SK-N-MC (cell line): ENCODE measurements around the gene BMP2K.
A peak's percentile ranks its signal among the peaks of the same experiment; 100 is the strongest.

Source experiments
- DNase-seq: peaks from one replicate; pipeline ENCODE4 v3.0.0-alpha.2; 2011; ENCODE audit warnings: low read depth, low spot score
- H3K27ac ChIP-seq: fragments of 200-600 bp; sonication (generic); 2 replicates; pipeline ENCODE4 v1.5.1; 2016; ENCODE audit warnings: mixed run types
- H3K36me3 ChIP-seq: fragments of 200-600 bp; sonication (generic); 2 replicates; pipeline ENCODE4 v1.6.1; 2017; ENCODE audit warnings: antibody characterized with exemption, low read length, mixed read lengths; ENCODE audit not compliant: insufficient read depth
- H3K4me3 ChIP-seq: fragments of 200-600 bp; sonication (generic); 2 replicates; pipeline ENCODE4 v1.5.1; 2016
- H3K9ac ChIP-seq: fragments of 200-600 bp; sonication (generic); 2 replicates; pipeline ENCODE4 v1.8.0; 2017; ENCODE audit warnings: mixed run types, mixed read lengths; ENCODE audit not compliant: insufficient read length
- H3K9me3 ChIP-seq: fragments of 200-600 bp; sonication (generic); 2 replicates; pipeline ENCODE4 v1.6.1; 2017; ENCODE audit warnings: low read depth, mild to moderate bottlenecking, antibody characterized with exemption, low read length, moderate library complexity, mixed read lengths
- EZH2 ChIP-seq: fragments of 200-600 bp; sonication (generic); IDR thresholded peaks from one replicate; pipeline ENCODE4 v1.6.1; 2017; ENCODE audit warnings: antibody characterized with exemption
- FOXP2 ChIP-seq: optimal IDR thresholded peaks from 2 replicates; pipeline ENCODE3; 2011; ENCODE audit warnings: mild to moderate bottlenecking, moderate library complexity; ENCODE audit not compliant: insufficient read depth; ENCODE audit errors: extremely low read length, control extremely low read depth
- POLR2AphosphoS5 ChIP-seq: IDR thresholded peaks from 2 replicates; pipeline ENCODE4 v1.6.1; 2012; ENCODE audit warnings: mild to moderate bottlenecking, low read depth, low read length, borderline replicate concordance

The BMP2K gene

DNA sequence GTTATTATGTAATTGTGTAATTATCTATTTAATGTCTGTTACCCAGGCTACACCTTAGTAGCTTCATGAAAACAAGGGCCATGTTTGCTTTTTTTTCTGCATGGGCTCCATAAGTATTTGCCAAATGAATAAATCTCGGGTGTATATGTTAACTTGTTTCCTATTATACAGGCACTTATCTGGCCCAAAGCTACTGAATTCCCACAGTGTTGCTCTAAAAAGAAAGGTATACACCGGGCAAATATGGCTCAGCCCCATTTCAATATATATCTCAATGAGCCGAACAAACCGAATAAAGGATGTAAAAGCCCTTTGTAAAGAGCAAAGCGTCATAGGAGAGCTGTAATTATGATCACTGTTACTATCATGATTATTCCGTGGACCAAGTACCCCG lies 162.3 kb downstream of the BMP2K start:
- no peaks in the 10 kb centered on the region for H3K9me3 ChIP-seq
- H3K36me3 ChIP-seq, result peaks cover 5% of the 10 kb centered on the region; the same call in 1 of the 2 replicates
- no peak for TF ChIP-seq EZH2
- TF ChIP-seq FOXP2, result no peak
- TF ChIP-seq POLR2AphosphoS5, result no peak
- H3K27ac ChIP-seq, result no peak overlapping the region
- DNase-seq, result no peak
- peak overlapping the region; percentile 80 for H3K9ac ChIP-seq
- peak overlapping the region; percentile 95 for H3K4me3 ChIP-seq

DNA sequence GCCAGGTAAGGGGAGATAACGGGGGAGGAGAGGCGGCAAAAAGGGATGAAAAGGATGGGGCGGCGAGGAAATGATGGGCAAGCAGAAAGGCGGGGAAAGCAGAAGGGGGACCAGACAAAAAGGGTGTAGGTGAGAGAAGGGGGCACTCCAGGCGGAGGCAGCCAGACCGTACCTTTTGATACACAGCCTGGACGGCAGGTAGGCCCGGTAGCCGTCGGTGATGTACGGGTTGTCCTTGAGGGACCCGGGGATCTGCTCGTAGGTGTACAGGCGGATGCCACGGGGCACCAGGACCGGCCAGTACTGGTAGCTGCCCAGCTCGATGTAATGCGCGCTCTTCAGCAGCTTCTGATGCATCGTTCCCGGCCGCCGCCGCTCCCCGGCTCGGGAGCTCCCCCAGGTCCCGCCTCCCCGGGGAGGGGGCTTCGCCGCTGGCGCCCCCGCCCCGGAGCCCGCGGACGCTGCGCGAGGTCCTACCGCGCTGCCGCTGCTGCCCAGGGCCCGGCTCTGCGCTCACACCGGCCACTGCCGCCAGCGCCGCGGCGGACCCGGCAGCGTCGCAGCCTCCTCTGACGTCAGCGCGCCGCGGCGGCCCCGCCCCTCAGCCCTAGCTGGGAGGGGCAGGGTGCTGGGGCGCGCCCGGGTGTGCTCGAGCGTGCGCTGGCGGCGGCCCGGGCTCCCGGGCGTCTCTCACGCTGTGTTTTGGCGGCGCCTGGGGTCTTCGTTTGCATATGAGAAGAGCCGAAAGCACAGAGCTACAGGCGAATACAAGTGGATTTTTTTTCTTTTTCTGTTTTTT lies 162.9 kb downstream of the BMP2K start, which contains the start of gene PAQR3:
TSS of gene PAQR3 (minus strand) at position 571 of the 799 bp plus-strand sequence. CDS start at position 357, 214 bp downstream.
- DNase-seq, result peak; percentile 52
- H3K4me3 ChIP-seq, result peak within 1 kb of the TSS; percentile 95
- H3K36me3 ChIP-seq, result peaks cover 5% of the 10 kb centered on the region; the same call in 1 of the 2 replicates
- H3K9ac ChIP-seq, result peak within 1 kb of the TSS; percentile 80
- no peaks in the 10 kb centered on the region for H3K9me3 ChIP-seq
- TF ChIP-seq FOXP2 (no peak), POLR2AphosphoS5 (peak; percentile 33; the same call in 1 of the 2 replicates)
- peak within 1 kb of the TSS; percentile 95 for H3K27ac ChIP-seq

DNA sequence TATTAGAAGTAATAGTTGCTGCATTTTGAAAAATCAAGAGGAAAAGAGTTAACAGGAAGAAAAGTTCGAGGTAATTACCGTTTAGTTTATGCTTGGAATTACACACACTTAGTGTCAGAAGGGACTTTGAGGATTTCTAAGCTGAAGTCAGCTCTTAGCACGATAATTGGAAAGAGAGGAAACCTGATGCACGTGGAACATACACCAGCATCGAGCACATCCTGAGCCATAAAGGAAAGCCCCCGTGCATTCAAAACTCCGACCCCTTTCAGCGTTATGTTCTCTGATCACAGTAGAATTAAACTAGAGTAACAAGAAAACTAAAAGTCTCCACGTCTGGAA lies 163.5 kb downstream of the BMP2K start:
- TF ChIP-seq FOXP2 (no peak), POLR2AphosphoS5 (no peak; the same call in 1 of the 2 replicates)
- DNase-seq, result no peak
- H3K4me3 ChIP-seq, result peak overlapping the region; percentile 95
- H3K36me3 ChIP-seq, result 0 out of 2 replicates have a peak, but pooled peaks cover under 1% of the 10 kb centered on the region
- no peaks in the 10 kb centered on the region for H3K9me3 ChIP-seq
- H3K27ac ChIP-seq, result peak overlapping the region; percentile 95
- H3K9ac ChIP-seq, result peak overlapping the region; percentile 79

DNA sequence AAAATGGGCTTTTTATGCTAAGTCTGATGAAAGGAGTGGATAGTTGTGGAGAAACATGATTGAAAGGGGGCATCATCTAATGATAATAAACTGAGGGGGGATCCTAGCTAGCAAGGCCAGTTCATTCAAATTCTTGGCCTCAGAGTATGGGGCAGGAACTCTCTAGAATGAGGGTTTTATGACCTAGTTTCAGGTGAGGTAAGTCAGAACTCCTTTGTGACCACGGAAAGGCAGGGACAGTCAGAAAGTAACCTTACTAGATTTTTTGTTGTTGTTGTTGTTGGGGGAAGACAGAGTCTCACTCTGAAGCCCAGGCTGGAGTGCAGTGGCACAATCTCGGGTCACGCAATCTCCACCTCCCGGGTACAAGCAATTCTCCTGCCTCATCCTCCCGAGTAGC lies 164.6 kb downstream of the BMP2K start:
- H3K9me3 ChIP-seq, result no peaks in the 10 kb centered on the region
- no peaks in the 10 kb centered on the region for H3K36me3 ChIP-seq
- TF ChIP-seq EZH2 (no peak), POLR2AphosphoS5 (no peak), FOXP2 (no peak)
- no peak overlapping the region for H3K9ac ChIP-seq
- no peak for DNase-seq
- no peak overlapping the region for H3K4me3 ChIP-seq
- H3K27ac ChIP-seq, result no peak overlapping the region

DNA sequence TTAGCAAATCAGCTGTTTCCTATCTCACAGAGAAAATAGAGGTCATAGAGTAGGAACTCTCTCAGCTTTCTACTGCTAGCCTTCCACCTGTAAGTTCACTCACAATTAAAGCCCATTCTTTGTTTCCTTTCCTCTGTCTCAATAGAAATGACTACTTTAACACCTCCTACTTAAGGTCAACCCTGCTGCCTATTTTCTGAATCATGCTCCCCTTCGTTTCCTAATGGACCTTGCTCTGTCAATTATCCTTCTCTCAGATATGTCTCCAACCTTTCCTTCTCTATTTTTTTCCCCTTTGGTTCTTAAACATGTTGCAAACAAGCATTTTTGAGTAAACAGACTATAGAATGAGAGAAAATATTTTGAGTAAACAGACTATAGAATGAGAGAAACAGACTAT lies 168.2 kb downstream of the BMP2K start:
- no peak for TF ChIP-seq EZH2
- TF ChIP-seq FOXP2, result no peak
- no peak for TF ChIP-seq POLR2AphosphoS5
- H3K27ac ChIP-seq, result no peak overlapping the region

DNA sequence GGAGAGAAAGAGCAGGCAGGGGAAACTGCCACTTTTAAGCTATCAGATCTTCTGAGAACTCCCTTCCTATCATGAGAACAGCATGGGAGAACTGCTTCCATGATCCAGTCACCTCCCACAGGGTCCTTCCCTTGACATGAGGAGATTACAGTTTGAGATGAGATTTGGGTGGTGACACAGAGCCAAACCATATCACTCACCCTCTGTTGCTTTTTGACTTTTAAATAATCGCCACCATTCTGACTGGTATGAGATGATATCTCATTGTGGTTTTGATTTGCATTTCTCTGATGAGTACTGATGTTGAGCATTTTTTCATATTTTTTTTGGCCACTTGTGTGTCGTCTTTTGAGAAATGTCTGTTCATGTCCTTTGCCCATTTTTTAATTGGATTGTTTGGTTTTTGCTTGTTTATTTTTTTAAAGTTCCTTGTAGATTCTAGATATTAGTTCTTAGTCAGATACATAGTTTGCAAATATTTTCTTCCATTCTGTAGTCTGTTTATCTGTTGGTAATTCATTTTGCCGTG lies 169.6 kb downstream of the BMP2K start:
- Histone ChIP-seq H3K36me3 (no peaks in the 10 kb centered on the region), H3K9me3 (no peaks in the 10 kb centered on the region), H3K9ac (no peak overlapping the region), H3K4me3 (no peak overlapping the region), H3K27ac (no peak overlapping the region)
- TF ChIP-seq EZH2, result no peak
- no peak for TF ChIP-seq POLR2AphosphoS5
- no peak for TF ChIP-seq FOXP2
- no peak for DNase-seq

More for the DNA sequence above, 168.2 kb downstream of the BMP2K start:
- Histone ChIP-seq H3K9me3 (no peaks in the 10 kb centered on the region), H3K4me3 (no peak overlapping the region), H3K36me3 (no peaks in the 10 kb centered on the region), H3K9ac (no peak overlapping the region)
- DNase-seq, result no peak

DNA sequence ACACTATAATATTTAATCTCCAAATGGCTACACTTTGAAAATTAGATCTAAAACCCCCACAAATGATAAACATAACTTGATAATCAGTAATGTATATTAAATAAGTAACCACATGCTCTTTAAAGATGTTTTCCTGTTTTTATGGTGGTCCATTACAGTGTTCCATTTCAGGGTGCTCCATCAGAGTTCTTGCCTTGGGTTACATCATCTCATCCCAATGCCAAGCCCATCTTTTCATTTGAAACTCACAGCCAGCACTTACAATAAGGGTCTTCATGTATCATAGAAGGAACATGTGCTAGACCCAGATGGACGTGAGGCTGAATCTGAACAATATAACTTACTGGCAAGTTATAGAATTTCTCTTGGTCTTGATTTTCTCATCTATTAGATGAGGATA lies 173.6 kb downstream of the BMP2K start:
- H3K36me3 ChIP-seq, result no peaks in the 10 kb centered on the region
- H3K9me3 ChIP-seq, result no peaks in the 10 kb centered on the region
- H3K9ac ChIP-seq, result no peak overlapping the region
- no peak for TF ChIP-seq EZH2
- no peak for TF ChIP-seq FOXP2
- no peak for TF ChIP-seq POLR2AphosphoS5
- H3K4me3 ChIP-seq, result no peak overlapping the region
- no peak overlapping the region for H3K27ac ChIP-seq
- no peak for DNase-seq

DNA sequence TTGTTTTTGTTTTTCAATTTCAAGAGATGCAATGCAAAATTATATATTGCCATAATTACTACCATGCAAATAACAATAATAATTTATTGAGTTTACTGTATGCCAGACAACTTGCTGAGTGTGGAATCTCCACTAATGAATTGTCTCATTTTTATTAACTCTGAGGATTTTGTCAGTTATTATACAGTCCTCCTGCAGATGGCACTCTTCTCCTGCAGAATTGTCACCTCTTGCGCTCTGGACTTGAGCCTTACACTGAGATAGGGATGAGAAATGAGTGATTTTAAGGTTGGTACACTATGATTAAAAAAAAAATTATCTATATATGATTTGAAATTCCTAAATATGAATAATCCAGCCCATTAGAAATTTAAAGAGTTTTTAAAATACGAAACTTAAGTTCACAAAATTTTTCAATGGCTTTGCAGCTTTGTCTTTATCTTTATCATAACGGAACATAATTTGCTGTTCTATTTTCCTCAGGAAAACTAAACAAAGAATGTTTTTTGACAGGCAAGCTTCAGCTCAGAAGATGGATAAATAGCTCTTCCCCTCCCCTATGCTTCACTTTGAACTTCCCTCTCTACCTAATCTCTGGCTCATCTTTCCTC lies 175.8 kb downstream of the BMP2K start:
- Histone ChIP-seq H3K4me3 (no peak overlapping the region), H3K9me3 (no peaks in the 10 kb centered on the region), H3K36me3 (no peaks in the 10 kb centered on the region), H3K27ac (no peak overlapping the region), H3K9ac (no peak overlapping the region)
- no peak for TF ChIP-seq FOXP2
- peak; percentile 42 for DNase-seq
